Psoas muscle (tissue), 8 donors: ENCODE results near the gene RIPOR2. TPM values are rescaled to one million over a fixed set of nuclear protein-coding genes. Genes with fewer than 3 reads are reported as not detected.

ENCODE experiments used
- ATAC-seq, 4 donors: fragments of 200-7000 bp; cut with Tn5 transposase; one replicate each; pipeline ENCODE4 v1.9.1; 2020; ENCODE audit warnings: moderate library complexity in 3 of 4, mild to moderate bottlenecking in 2 of 4
- DNase-seq, 2 donors: peaks; one replicate each; pipeline ENCODE4 v3.0.0-alpha.2; 2020
- H3K27ac ChIP-seq: fragments of 200-600 bp; one replicate; pipeline ENCODE4 v1.8.0; 2022
- H3K27me3 ChIP-seq, 3 donors: fragments of 200-600 bp in 1 of 3; one replicate each; pipeline versions ENCODE4 v1.6.1 to v1.8.0; 2013 to 2022; ENCODE audit warnings: low read length in 2 of 3, mild to moderate bottlenecking in 2 of 3, moderate library complexity in 1 of 3; ENCODE audit not compliant: insufficient read depth in 3 of 3
- H3K36me3 ChIP-seq, 2 donors: fragments of 200-600 bp in 1 of 2; one replicate each; pipeline versions ENCODE4 v1.6.1 to v1.8.0; 2013 to 2022; ENCODE audit warnings: low read depth in 1 of 2, mild to moderate bottlenecking in 1 of 2, moderate library complexity in 1 of 2; ENCODE audit not compliant: insufficient read depth in 1 of 2
- H3K4me1 ChIP-seq: fragments of 200-600 bp; one replicate; pipeline ENCODE4 v1.8.0; 2022
- H3K4me3 ChIP-seq: fragments of 200-600 bp; one replicate; pipeline ENCODE4 v1.8.0; 2022; ENCODE audit warnings: mild to moderate bottlenecking
- H3K9me3 ChIP-seq: fragments of 200-600 bp; one replicate; pipeline ENCODE4 v1.8.0; 2022
- CTCF ChIP-seq: fragments of 200-600 bp; IDR thresholded peaks from one replicate; pipeline ENCODE4 v1.8.0; 2022; ENCODE audit warnings: antibody characterized with exemption
- WGBS, 3 donors: extraction: QIAGEN DNeasy Blood & Tissue Kit; methylation state at CpG; one replicate each; pipeline versions ENCODE4 v1.1.6 to v1.1.7; 2013; 5-methylcytosine and 5-hydroxymethylcytosine counted together
- intact Hi-C, 2 donors: fragments of 100-400 bp; cut with DNase I; formaldehyde crosslinking; loops; one replicate each; pipeline versions ENCODE4 v1.11.0 to v1.14.2; 2022
- polyA plus RNA-seq, 3 donors: library from polyadenylated mRNA; stranded (reverse); fragments of 200-250 nt; gene quantifications; one replicate each; pipeline ENCODE4 v1.2.3, GENCODE V29; 2013
- total RNA-seq, 4 donors: library from RNA; stranded (reverse); fragmentation: NEBNext Ultra II Directional in 2 of 4; extraction: Animal tissue kit (Norgen Biotek cat#: 25700) in 2 of 4; gene quantifications; one replicate each; pipeline versions ENCODE4 v1.2.1 to v1.2.4, GENCODE V29; 2021 to 2023
- donor health status: healthy with polysubstance abuse.
- donor health status: DM: no; HTN: no; CAD: no; lungs with moderate emphysema.
- donor health status: Bipolar disorder and iron deficiency.
- donor health status: healthy.
- donor health status: DM: yes; HTN: yes; CAD: no.
- donor health status: DM: no; HTN: no; CAD: no.
- donor health status: DM: no; HTN: no; CAD: no.
- donor health status: DM: yes; HTN: yes; CAD: no.

The RIPOR2 gene
- total and polyA plus RNA-seq, 7 donors: 1.3 to 13.2 (median 7.1) TPM

- H3K27me3 ChIP-seq: no peaks in the 10 kb centered on the region
- H3K27ac ChIP-seq: no peak overlapping the region
- DNase-seq (no peak), ATAC-seq (no peak)
- no peak for TF ChIP-seq CTCF
- H3K9me3 ChIP-seq: no peaks in the 10 kb centered on the region
- peaks cover 0 to 43% of the 10 kb centered on the region in 2 donors for H3K36me3 ChIP-seq
- no peak overlapping the region for H3K4me3 ChIP-seq
- WGBS, 3 donors: 95 to 100% (median 97%) methylated on average over 1 of the region's 1 CpG
- H3K4me1 ChIP-seq: no peaks in the 10 kb centered on the region
- intact Hi-C loops: no loop called here
These were observed 61.6 kb downstream of the RIPOR2 start for GRCh38 chr6:24874128-24874527.

- Histone ChIP-seq H3K4me1 (no peaks in the 10 kb centered on the region), H3K27ac (no peak overlapping the region), H3K9me3 (no peaks in the 10 kb centered on the region), H3K4me3 (no peak overlapping the region), H3K36me3 (peaks cover 0 to 55% of the 10 kb centered on the region in 2 donors), H3K27me3 (no peaks in the 10 kb centered on the region)
- TF ChIP-seq CTCF: no peak
- ATAC-seq (no peak), DNase-seq (no peak)
- intact Hi-C loops: no loop called here
- WGBS, 3 donors: 95 to 97% (median 96%) methylated on average over 4 of the region's 4 CpGs
These were observed 63.0 kb downstream of the RIPOR2 start for GRCh38 chr6:24872779-24873178.

- H3K27me3 ChIP-seq: no peaks in the 10 kb centered on the region
- 97 to 99% (median 98%) methylated on average over 4 of the region's 4 CpGs for WGBS, 3 donors
- peaks cover 0 to 59% of the 10 kb centered on the region in 2 donors for H3K36me3 ChIP-seq
- no peak for DNase-seq
- no peaks in the 10 kb centered on the region for H3K4me1 ChIP-seq
- no peak for ATAC-seq
- H3K27ac ChIP-seq: no peak overlapping the region
- no peak for TF ChIP-seq CTCF
- intact Hi-C loops: no loop called here
- no peak overlapping the region for H3K4me3 ChIP-seq
- no peaks in the 10 kb centered on the region for H3K9me3 ChIP-seq
These were observed 67.0 kb downstream of the RIPOR2 start for GRCh38 chr6:24868765-24869164.

- Histone ChIP-seq H3K4me3 (no peak overlapping the region), H3K27me3 (no peaks in the 10 kb centered on the region), H3K36me3 (peaks cover 0 to 59% of the 10 kb centered on the region in 2 donors), H3K27ac (no peak overlapping the region), H3K4me1 (no peaks in the 10 kb centered on the region), H3K9me3 (no peaks in the 10 kb centered on the region)
- intact Hi-C loops: no loop called here
- 91 to 95% (median 95%) methylated on average over 3 of the region's 3 CpGs for WGBS, 3 donors
- ATAC-seq (no peak), DNase-seq (no peak)
- no peak for TF ChIP-seq CTCF
These were observed 68.6 kb downstream of the RIPOR2 start for GRCh38 chr6:24867104-24867703.

- ATAC-seq: peak in 3 of 4 donors; percentile 53 to 75 (median 58)
- Histone ChIP-seq H3K36me3 (peaks cover 4 to 65% of the 10 kb centered on the region in 2 donors), H3K27me3 (no peaks in the 10 kb centered on the region), H3K4me1 (no peaks in the 10 kb centered on the region), H3K9me3 (no peaks in the 10 kb centered on the region), H3K27ac (no peak overlapping the region), H3K4me3 (no peak overlapping the region)
- DNase-seq: no peak
- TF ChIP-seq CTCF: no peak
- 40 to 47% (median 42%) methylated on average over 6 of the region's 6 CpGs for WGBS, 3 donors
- intact Hi-C loops: no loop called here
These were observed 70.6 kb downstream of the RIPOR2 start for GRCh38 chr6:24865161-24865560.
